Smooth muscle cell (in vitro differentiated cells): Measurements from ENCODE around the gene PSG1. TPM values are rescaled to one million over a fixed set of nuclear protein-coding genes. Genes with fewer than 3 reads are reported as not detected.
"Not testable (repeated sequence)": the region's sequence is repeated elsewhere in the genome, so short reads cannot be mapped to it uniquely, and the experiment has no call there.

Experiments
- DNase-seq: peaks from one replicate; lab custom pipeline; 2025; ENCODE audit not compliant: unreplicated experiment; lab: John Stamatoyannopoulos, UW
- H2AFZ ChIP-seq: fragments of 200-600 bp; sonication (generic); 2 replicates; pipeline ENCODE4 v1.6.0; 2016; ENCODE audit warnings: antibody characterized with exemption, low read depth, mild to moderate bottlenecking
- H3F3A ChIP-seq: fragments of 200-600 bp; sonication (generic); 2 replicates; pipeline ENCODE4 v1.6.0; 2017; ENCODE audit warnings: antibody characterized with exemption, low read depth
- H3K27ac ChIP-seq: fragments of 200-600 bp; sonication (generic); 2 replicates; pipeline ENCODE4 v1.5.1; 2016; ENCODE audit warnings: low read depth, mild to moderate bottlenecking
- H3K27me3 ChIP-seq: fragments of 200-600 bp; sonication (generic); 2 replicates; pipeline ENCODE4 v1.6.1; 2016; ENCODE audit warnings: low read depth, mild to moderate bottlenecking
- H3K36me3 ChIP-seq: fragments of 200-600 bp; sonication (generic); 2 replicates; pipeline ENCODE4 v1.5.1; 2016; ENCODE audit warnings: low read depth
- H3K4me1 ChIP-seq: fragments of 200-600 bp; sonication (generic); 2 replicates; pipeline ENCODE4 v1.5.1; 2016; ENCODE audit warnings: low read depth
- H3K4me2 ChIP-seq: fragments of 200-600 bp; sonication (generic); 2 replicates; pipeline ENCODE4 v1.6.0; 2016; ENCODE audit warnings: mild to moderate bottlenecking
- H3K4me3 ChIP-seq: fragments of 200-600 bp; sonication (generic); 2 replicates; pipeline ENCODE4 v1.5.1; 2016; ENCODE audit warnings: mild to moderate bottlenecking
- H3K79me2 ChIP-seq: fragments of 200-600 bp; sonication (generic); 2 replicates; pipeline ENCODE4 v1.6.0; 2016; ENCODE audit warnings: low read depth, mild to moderate bottlenecking
- H3K9ac ChIP-seq: fragments of 200-600 bp; sonication (generic); 2 replicates; pipeline ENCODE4 v1.6.0; 2016; ENCODE audit warnings: low read depth
- H3K9me3 ChIP-seq: fragments of 200-600 bp; sonication (generic); replicated peaks from 2 replicates; pipeline ENCODE4 v1.5.1; 2016; ENCODE audit warnings: low read depth
- H4K20me1 ChIP-seq: fragments of 200-600 bp; sonication (generic); 2 replicates; pipeline ENCODE4 v1.6.0; 2016; ENCODE audit warnings: low read depth
- WGBS: methylation state at CpG from one replicate; pipeline ENCODE4 v1.1.7; 2016; ENCODE audit warnings: low lambda C conversion rate; 5-methylcytosine and 5-hydroxymethylcytosine counted together
- polyA plus RNA-seq: library from polyadenylated mRNA; unstranded; fragments of >200 nt; fragmentation: Nextera tagmentation; extraction: Ambion mirVana; gene quantifications from 2 replicates; pipeline ENCODE4 v1.2.1, GENCODE V29; 2016
- total RNA-seq: library from RNA; depleted of rRNA; stranded (reverse); fragments of >200 nt; gene quantifications from 2 replicates; pipeline ENCODE4 v1.2.3, GENCODE V29; 2014

PSG1 gene
- total and polyA plus RNA-seq, 2 experiments from 2014 or later: not detected

GRCh38 chr19:42882010-42882409 is 2.5 kb upstream of the PSG1 start:
- H3K4me2 ChIP-seq, H3K36me3 ChIP-seq, H3K79me2 ChIP-seq, H3K4me3 ChIP-seq, H3F3A ChIP-seq, H3K9me3 ChIP-seq, H3K9ac ChIP-seq, H4K20me1 ChIP-seq, H3K4me1 ChIP-seq, H3K27me3 ChIP-seq, H3K27ac ChIP-seq, DNase-seq, H2AFZ ChIP-seq: not testable (repeated sequence)
- 57% methylated on average over 5 of the region's 5 CpGs for WGBS

- H3K4me1 ChIP-seq, DNase-seq, H3F3A ChIP-seq, H4K20me1 ChIP-seq, H3K36me3 ChIP-seq, H2AFZ ChIP-seq, H3K9me3 ChIP-seq, H3K9ac ChIP-seq, H3K4me2 ChIP-seq, H3K79me2 ChIP-seq, H3K27ac ChIP-seq, H3K27me3 ChIP-seq, H3K4me3 ChIP-seq: not testable (repeated sequence)
- 72% methylated on average over 6 of the region's 8 CpGs for WGBS
These were observed 1.8 kb upstream of the PSG1 start for GRCh38 chr19:42881279-42881678.

- not testable (repeated sequence) for H3F3A ChIP-seq, H3K4me2 ChIP-seq, H3K9ac ChIP-seq, H3K27ac ChIP-seq, H3K4me1 ChIP-seq, DNase-seq, H3K27me3 ChIP-seq, H3K36me3 ChIP-seq, H4K20me1 ChIP-seq, H3K9me3 ChIP-seq, H2AFZ ChIP-seq, H3K79me2 ChIP-seq, H3K4me3 ChIP-seq
- 84% methylated on average over 9 of the region's 9 CpGs for WGBS
These were observed 1.1 kb upstream of the PSG1 start for GRCh38 chr19:42880621-42881020.

- not testable (repeated sequence) for H3K4me1 ChIP-seq, H3F3A ChIP-seq, H3K27ac ChIP-seq, DNase-seq, H3K9ac ChIP-seq, H3K36me3 ChIP-seq, H3K4me2 ChIP-seq, H3K27me3 ChIP-seq, H3K4me3 ChIP-seq, H4K20me1 ChIP-seq, H3K79me2 ChIP-seq, H2AFZ ChIP-seq, H3K9me3 ChIP-seq
These were observed 2.9 kb downstream of the PSG1 start for GRCh38 chr19:42876596-42876995.

GRCh38 chr19:42875881-42876280 is 3.6 kb downstream of the PSG1 start:
- not testable (repeated sequence) for H3F3A ChIP-seq, H3K36me3 ChIP-seq, H3K4me1 ChIP-seq, DNase-seq, H3K4me2 ChIP-seq, H3K9ac ChIP-seq, H3K79me2 ChIP-seq, H3K27ac ChIP-seq, H3K4me3 ChIP-seq, H2AFZ ChIP-seq, H4K20me1 ChIP-seq, H3K27me3 ChIP-seq, H3K9me3 ChIP-seq
- 30% methylated on average over 1 of the region's 1 CpG for WGBS

GRCh38 chr19:42874901-42875813 is 4.4 kb downstream of the PSG1 start:
- not testable (repeated sequence) for H3K9me3 ChIP-seq, H3K27ac ChIP-seq, H2AFZ ChIP-seq, H3K4me2 ChIP-seq, H3K9ac ChIP-seq, H3F3A ChIP-seq, H3K27me3 ChIP-seq, H4K20me1 ChIP-seq, H3K36me3 ChIP-seq, H3K4me1 ChIP-seq, H3K79me2 ChIP-seq, H3K4me3 ChIP-seq, DNase-seq
- WGBS: 70% methylated on average over 4 of the region's 4 CpGs

- H3K27me3 ChIP-seq, H3K36me3 ChIP-seq, H2AFZ ChIP-seq, H3F3A ChIP-seq, H3K4me1 ChIP-seq, H3K4me3 ChIP-seq, H3K79me2 ChIP-seq, H4K20me1 ChIP-seq, H3K9me3 ChIP-seq, H3K4me2 ChIP-seq, H3K27ac ChIP-seq, DNase-seq, H3K9ac ChIP-seq: not testable (repeated sequence)
- 71% methylated on average over 3 of the region's 3 CpGs for WGBS
These were observed 5.4 kb downstream of the PSG1 start for GRCh38 chr19:42874136-42874535.
